Uterus (tissue), 2 donors: ENCODE results near the gene NPEPL1.

Experiments
- POLR2A ChIP-seq, 2 donors: fragments of 450-650 bp; IDR thresholded peaks; one replicate each; pipeline ENCODE4 v1.6.1; 2016; ENCODE audit warnings: antibody characterized with exemption in 2 of 2, mild to moderate bottlenecking in 1 of 2, moderate library complexity in 1 of 2
- TF ChIP-seq, protein P1 (sequence below), 4 experiments: fragments of 200-600 bp in 2 of 4; fragments of 450-650 bp in 2 of 4; sonication (generic) in 2 of 4; IDR thresholded peaks; one replicate each; pipeline ENCODE4 v1.5.1; 2016 to 2019; ENCODE audit warnings: antibody characterized with exemption in 4 of 4, mild to moderate bottlenecking in 2 of 4, moderate library complexity in 1 of 4

DNA sequence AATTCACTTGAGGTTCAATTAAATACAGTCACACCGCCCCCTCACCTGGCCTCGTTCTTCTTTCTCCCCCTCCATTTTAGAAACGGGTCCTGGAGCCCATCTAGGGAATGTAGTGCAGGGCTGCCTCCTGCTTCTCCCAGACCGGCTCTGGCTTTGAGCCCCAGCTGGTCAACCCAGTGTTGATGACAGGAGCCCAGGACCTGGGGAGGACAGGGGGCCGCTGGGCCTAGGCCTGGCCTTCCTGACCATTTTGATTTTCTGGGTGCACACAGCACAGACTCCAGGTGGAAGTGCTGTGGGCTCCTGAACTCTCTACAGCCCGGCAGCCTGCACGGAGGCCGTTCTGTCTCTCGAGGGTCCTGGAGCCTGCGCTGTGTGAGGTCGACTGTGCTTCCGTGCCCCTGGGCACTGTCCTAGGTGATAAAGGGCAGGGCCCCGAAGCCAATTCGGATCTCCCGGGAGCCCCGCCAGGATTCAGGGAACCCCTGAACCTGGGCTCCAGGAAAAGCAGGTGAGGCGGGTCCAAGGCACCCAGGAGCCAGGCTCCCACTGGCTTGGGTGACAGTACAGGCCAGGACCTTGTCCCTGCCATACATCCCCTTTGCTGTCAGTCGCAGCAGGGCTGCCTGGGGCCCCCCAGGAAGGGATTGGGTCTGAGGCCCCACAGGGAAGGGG lies 23.3 kb downstream of the NPEPL1 start:
- TF ChIP-seq, protein P1, sequence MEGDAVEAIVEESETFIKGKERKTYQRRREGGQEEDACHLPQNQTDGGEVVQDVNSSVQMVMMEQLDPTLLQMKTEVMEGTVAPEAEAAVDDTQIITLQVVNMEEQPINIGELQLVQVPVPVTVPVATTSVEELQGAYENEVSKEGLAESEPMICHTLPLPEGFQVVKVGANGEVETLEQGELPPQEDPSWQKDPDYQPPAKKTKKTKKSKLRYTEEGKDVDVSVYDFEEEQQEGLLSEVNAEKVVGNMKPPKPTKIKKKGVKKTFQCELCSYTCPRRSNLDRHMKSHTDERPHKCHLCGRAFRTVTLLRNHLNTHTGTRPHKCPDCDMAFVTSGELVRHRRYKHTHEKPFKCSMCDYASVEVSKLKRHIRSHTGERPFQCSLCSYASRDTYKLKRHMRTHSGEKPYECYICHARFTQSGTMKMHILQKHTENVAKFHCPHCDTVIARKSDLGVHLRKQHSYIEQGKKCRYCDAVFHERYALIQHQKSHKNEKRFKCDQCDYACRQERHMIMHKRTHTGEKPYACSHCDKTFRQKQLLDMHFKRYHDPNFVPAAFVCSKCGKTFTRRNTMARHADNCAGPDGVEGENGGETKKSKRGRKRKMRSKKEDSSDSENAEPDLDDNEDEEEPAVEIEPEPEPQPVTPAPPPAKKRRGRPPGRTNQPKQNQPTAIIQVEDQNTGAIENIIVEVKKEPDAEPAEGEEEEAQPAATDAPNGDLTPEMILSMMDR (IDR thresholded peaks at IDR 0.05) = no peak
- no peak for TF ChIP-seq POLR2A (IDR thresholded peaks at IDR 0.05)
